Muscle layer of duodenum (tissue), 2 donors: Measurements from ENCODE around the gene SSX2IP.

Experiments used
- H3K27ac ChIP-seq: one replicate; pipeline ENCODE4 v1.7.0; 2013; ENCODE audit warnings: mild to moderate bottlenecking, low read length
- H3K27me3 ChIP-seq: one replicate; pipeline ENCODE4 v1.7.0; 2013; ENCODE audit warnings: low read depth, mild to moderate bottlenecking, control low read depth, low read length
- H3K36me3 ChIP-seq, 2 donors: one replicate each; pipeline ENCODE4 v1.7.0; 2013; ENCODE audit warnings: low read length in 2 of 2, control low read depth in 1 of 2, mild to moderate bottlenecking in 1 of 2; ENCODE audit not compliant: insufficient read depth in 2 of 2, control insufficient read depth in 1 of 2
- H3K4me1 ChIP-seq, 2 donors: one replicate each; pipeline ENCODE4 v1.7.0; 2013; ENCODE audit warnings: low read length in 2 of 2, mild to moderate bottlenecking in 2 of 2, control low read depth in 1 of 2, moderate library complexity in 1 of 2; ENCODE audit not compliant: insufficient read depth in 2 of 2, control insufficient read depth in 1 of 2
- H3K4me3 ChIP-seq, 2 donors: one replicate each; pipeline ENCODE4 v1.7.0; 2013; ENCODE audit warnings: low read length in 2 of 2, low read depth in 1 of 2, mild to moderate bottlenecking in 1 of 2
- H3K9me3 ChIP-seq, 2 donors: one replicate each; pipeline ENCODE4 v1.7.0; 2013; ENCODE audit warnings: low read length in 2 of 2, control low read depth in 1 of 2, mild to moderate bottlenecking in 1 of 2; ENCODE audit not compliant: control insufficient read depth in 1 of 2
- donor health status: healthy.

Gene SSX2IP

GRCh38 chr1:84705513-84705912, 15.3 kb upstream of the SSX2IP start:
- H3K27ac ChIP-seq: no peak overlapping the region
- no peaks in the 10 kb centered on the region for H3K9me3 ChIP-seq
- no peaks in the 10 kb centered on the region for H3K4me1 ChIP-seq
- H3K4me3 ChIP-seq: no peak overlapping the region
- no peaks in the 10 kb centered on the region for H3K27me3 ChIP-seq
- no peaks in the 10 kb centered on the region for H3K36me3 ChIP-seq

DNA sequence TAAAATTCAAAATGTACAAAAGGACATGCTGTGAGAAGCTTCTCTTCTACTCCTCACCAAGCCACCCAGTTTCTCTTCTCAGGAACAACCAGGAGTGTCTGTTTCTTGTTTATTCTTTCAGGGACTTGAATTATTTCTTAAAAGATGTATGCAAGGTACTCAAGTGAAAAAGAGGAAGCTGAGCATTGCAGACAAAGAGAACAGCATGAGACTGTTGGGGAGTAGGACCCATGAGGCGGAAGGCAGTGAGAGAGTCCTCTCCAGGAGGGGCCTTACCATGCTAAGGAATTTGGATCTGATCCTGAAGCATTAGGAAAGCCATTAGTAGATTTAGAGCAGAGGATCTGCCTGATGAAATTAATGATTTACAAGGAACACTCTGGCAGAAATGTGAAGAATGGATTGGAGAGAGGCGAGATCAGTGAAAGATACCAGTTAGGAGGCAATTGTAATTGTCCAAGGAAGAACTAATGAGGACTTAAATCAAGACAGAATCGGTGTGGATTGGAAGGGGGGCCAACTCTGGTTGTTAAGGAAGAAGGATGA, 14.7 kb upstream of the SSX2IP start:
- Histone ChIP-seq H3K36me3 (no peaks in the 10 kb centered on the region), H3K9me3 (no peaks in the 10 kb centered on the region), H3K27ac (no peak overlapping the region), H3K4me1 (peaks cover 0 to 4% of the 10 kb centered on the region in 2 donors), H3K4me3 (no peak overlapping the region), H3K27me3 (no peaks in the 10 kb centered on the region)

DNA sequence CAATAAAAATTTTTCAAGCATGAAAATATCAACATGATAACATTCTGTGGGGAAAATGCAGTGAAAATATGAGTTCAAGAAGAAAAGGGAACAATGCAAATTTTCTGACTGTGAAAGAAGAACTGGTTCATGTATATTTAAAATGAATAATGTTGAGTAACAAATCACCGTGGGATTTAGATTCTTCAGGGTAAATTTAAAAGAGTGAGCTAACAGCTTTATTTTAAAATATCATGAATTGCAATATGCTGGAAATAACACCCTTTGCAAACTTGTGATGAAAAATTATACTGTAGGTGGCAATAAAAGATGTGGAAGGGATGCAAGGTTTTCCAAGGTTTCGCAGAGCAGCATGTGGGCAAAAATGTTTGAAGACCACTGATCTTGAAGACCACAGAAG, 13.2 kb upstream of the SSX2IP start:
- Histone ChIP-seq H3K36me3 (no peaks in the 10 kb centered on the region), H3K4me1 (peaks cover 5 to 16% of the 10 kb centered on the region in 2 donors), H3K4me3 (no peak overlapping the region), H3K27me3 (no peaks in the 10 kb centered on the region), H3K27ac (no peak overlapping the region), H3K9me3 (no peaks in the 10 kb centered on the region)

GRCh38 chr1:84702143-84702542, 11.9 kb upstream of the SSX2IP start:
- Histone ChIP-seq H3K27me3 (no peaks in the 10 kb centered on the region), H3K9me3 (no peaks in the 10 kb centered on the region), H3K27ac (no peak overlapping the region), H3K4me3 (no peak overlapping the region), H3K36me3 (no peaks in the 10 kb centered on the region), H3K4me1 (peaks cover 18% of the 10 kb centered on the region in 2 donors)

DNA sequence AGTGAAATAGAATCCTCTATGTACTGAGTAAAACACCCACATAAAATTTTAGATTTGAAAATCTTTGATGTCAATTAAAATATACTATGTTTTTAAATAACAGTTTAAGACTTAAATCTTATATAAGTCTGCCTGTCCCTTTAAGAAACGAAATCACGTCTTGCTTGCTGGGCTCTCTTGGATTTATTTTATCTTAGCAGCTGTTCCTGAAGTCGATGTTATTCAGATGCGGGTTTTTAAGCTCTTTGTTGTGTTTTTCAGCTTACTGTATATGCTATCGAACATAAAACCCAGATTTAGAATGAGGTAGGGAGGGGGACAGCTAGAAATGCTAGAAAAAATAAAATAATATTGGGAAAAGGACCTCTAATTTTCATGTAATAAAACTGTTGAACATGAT, 11.1 kb upstream of the SSX2IP start:
- Histone ChIP-seq H3K9me3 (no peaks in the 10 kb centered on the region), H3K4me1 (peaks cover 18% of the 10 kb centered on the region in 2 donors), H3K27ac (peak overlapping the region; percentile 11), H3K36me3 (no peaks in the 10 kb centered on the region), H3K4me3 (no peak overlapping the region), H3K27me3 (no peaks in the 10 kb centered on the region)

- peaks cover 18% of the 10 kb centered on the region in 2 donors for H3K4me1 ChIP-seq
- H3K4me3 ChIP-seq: no peak overlapping the region
- no peaks in the 10 kb centered on the region for H3K36me3 ChIP-seq
- H3K9me3 ChIP-seq: no peaks in the 10 kb centered on the region
- H3K27ac ChIP-seq: no peak overlapping the region
- no peaks in the 10 kb centered on the region for H3K27me3 ChIP-seq
Observed at GRCh38 chr1:84700070-84700469, 9.8 kb upstream of the SSX2IP start.

DNA sequence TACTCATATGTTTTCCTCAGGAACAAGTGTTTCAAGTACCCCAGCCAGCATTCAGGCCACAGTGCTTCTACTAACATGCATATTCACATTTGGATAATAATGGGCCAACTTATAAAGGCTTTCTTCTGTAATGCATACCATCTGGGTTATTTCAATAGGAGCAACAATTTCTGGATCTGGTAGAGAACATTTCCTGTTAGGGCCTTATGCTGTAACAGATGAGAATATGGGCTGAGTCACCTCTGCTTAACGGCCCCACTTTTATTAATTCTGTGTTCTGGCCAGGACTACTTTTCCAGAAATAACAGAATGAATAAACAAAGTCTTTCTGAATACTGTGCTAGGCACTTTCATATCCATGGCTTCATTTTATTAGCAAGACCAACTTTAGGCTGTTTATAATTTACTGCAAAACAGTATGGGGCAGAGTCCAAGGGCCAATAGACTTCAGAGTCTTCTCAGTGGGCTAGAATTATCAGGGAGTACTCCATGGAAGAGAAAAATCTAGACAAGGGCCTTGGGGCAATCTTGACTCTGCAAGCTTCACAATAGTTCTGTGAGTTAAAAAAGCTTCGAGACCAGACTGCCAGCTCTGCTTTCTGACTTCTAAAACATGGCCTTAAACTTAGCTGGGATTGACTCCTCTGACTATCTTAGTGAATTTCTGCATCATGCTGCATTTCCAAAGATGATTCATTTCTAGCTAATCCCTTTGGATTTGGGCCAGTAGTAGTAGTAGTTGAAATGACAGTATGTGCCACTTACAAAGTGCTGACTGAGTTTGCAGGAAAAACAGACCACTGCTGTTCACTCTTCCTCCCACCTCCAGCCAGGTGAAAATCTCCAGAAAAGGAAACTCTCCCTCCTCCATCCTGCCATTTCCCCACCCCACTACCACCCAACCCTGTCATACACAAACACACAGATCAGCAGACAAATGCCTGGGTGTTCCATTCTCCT, 8.2 kb upstream of the SSX2IP start:
- Histone ChIP-seq H3K4me1 (peaks cover 18% of the 10 kb centered on the region in 2 donors), H3K36me3 (no peaks in the 10 kb centered on the region), H3K27me3 (no peaks in the 10 kb centered on the region), H3K27ac (peak overlapping the region; percentile 76), H3K4me3 (peak overlapping the region in 1 of 2 donors; percentile 42), H3K9me3 (no peaks in the 10 kb centered on the region)

DNA sequence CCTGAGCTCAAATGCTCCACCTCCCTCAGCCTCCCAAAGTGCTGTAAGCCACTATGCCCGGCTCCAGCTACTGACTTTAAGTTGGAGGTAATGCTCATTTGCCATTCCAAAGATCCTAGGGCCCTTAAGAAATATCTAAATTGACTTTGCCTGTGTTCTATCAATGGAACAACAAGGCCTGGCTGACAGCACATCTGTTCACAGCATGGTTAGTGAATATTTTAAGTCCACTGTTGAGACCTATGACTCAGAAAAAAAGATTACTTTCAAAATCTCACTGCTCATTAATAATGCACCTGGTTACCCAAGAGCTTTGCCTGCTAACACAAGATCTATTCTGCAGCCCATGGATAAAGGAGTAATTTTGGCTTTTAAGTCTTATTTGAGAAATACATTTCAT, 3.5 kb upstream of the SSX2IP start:
- no peaks in the 10 kb centered on the region for H3K27me3 ChIP-seq
- no peaks in the 10 kb centered on the region for H3K36me3 ChIP-seq
- H3K27ac ChIP-seq: no peak overlapping the region
- no peak overlapping the region for H3K4me3 ChIP-seq
- H3K9me3 ChIP-seq: no peaks in the 10 kb centered on the region
- peaks cover 6 to 27% of the 10 kb centered on the region in 2 donors for H3K4me1 ChIP-seq

GRCh38 chr1:84693005-84693404, 2.7 kb upstream of the SSX2IP start:
- Histone ChIP-seq H3K4me3 (no peak overlapping the region), H3K27ac (no peak overlapping the region), H3K36me3 (no peaks in the 10 kb centered on the region), H3K9me3 (no peaks in the 10 kb centered on the region), H3K27me3 (no peaks in the 10 kb centered on the region), H3K4me1 (peaks cover 0 to 21% of the 10 kb centered on the region in 2 donors)

GRCh38 chr1:84692391-84692790, 2.1 kb upstream of the SSX2IP start:
- Histone ChIP-seq H3K36me3 (no peaks in the 10 kb centered on the region), H3K27ac (no peak overlapping the region), H3K27me3 (no peaks in the 10 kb centered on the region), H3K9me3 (no peaks in the 10 kb centered on the region), H3K4me3 (no peak overlapping the region), H3K4me1 (peaks cover 0 to 15% of the 10 kb centered on the region in 2 donors)

DNA sequence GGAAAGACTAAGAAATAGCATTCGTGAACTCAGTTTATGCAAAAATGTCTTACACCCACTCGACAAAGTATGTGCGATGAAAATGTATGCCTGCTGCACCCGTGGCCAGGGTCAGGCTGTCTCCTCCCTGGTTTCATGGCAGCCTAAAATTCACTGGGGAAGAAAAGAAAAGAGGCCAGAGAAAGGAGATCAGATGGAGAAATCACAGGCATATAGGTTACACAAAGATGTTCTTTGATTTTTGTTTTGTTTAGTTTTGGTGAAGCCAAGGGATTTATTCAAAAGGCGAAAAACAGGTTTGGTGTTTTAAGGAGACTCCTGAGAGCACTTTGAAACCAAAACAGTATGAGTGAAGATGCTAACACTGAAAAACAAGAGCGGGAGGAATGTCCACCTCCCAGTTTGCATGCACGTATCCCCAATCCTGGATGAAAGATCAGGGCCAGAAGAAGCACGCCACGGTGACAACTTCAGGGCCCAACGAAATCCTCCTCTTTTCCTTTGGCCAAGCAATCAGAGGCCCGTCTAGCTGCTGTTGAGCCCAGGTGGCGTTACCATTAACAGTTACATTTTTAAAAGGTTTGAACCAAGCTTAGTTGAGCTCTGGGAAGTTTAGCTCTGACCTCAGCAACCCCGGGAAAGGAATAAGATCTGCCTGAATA, 992 bp upstream of the SSX2IP start:
- Histone ChIP-seq H3K27ac (peak overlapping the region; percentile 82), H3K9me3 (no peaks in the 10 kb centered on the region), H3K36me3 (no peaks in the 10 kb centered on the region), H3K27me3 (no peaks in the 10 kb centered on the region), H3K4me3 (peak overlapping the region; percentile 79 to 85), H3K4me1 (peaks cover 0 to 13% of the 10 kb centered on the region in 2 donors)
